Activated gamma-delta T cell (primary cell): ENCODE data around the gene TWSG1.

Source experiments
- DNase-seq: peaks from one replicate; lab custom pipeline; 2025; lab: John Stamatoyannopoulos, UW
- total RNA-seq, 2 donors: gene quantifications; one replicate each; lab custom pipeline; 2026; lab: John Stamatoyannopoulos, UW

TWSG1 gene
- total RNA-seq = 12.5 to 16.4 reads per million in 2 donors

DNA sequence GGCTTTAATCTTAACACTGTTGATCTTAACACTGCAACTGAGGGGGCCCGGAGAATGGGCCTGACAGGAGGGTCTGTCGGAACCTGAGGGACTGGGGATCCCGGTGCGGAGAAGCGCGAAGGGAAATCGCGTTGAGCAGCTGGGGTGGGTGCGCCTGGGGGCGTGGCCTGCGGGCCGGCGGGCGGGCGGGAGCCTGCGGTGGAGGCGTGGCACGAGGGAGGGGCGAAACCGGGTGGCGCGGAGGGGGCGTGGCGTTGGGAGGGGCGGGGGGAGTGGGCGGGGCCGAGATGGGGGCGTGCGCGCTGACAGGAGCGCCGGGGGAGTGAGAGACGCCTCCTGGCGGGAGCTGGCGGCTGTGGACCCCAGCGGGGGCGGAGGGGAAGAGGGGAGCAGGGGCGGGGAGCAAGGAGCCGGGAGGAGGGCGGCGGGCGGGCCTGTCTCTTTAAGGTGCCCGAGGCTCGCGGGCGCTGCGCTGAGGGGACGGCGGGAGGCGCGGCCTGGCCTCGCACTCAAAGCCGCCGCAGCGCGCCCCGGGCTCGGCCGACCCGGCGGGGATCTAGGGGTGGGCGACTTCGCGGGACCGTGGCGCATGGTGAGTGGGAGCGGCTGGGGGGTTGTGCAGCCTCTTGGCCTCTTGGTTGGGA lies at the start of gene TWSG1:
TWSG1 (plus strand) TSS at position 445 of the 644 bp plus-strand sequence. CDS start 2,457 bp downstream, outside the sequence.
- DNase-seq = peak; percentile 94

- no peak for DNase-seq
Observed at GRCh38 chr18:9285604-9286003, 49.0 kb upstream of the TWSG1 start.

- no peak for DNase-seq
Observed at GRCh38 chr18:9287036-9287435, 47.5 kb upstream of the TWSG1 start.

DNA sequence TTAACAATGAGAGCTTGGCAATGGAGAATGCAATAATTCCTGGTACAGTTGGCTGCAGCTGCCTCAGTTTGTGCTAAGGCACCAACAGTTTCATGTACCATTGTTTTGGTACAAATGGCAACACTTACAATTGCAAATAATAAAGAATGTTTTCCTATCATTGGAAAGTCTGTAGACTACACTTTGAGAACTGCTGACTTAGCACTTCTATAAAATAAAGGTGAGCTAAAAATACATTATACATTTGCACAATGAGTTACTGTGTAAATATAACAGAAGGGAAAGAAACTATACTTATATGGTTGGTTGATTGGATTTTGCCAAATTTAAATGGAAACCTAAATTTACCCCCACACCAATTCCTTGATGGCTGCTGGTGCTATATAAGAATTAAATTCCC lies 44.9 kb upstream of the TWSG1 start:
- DNase-seq = no peak

GRCh38 chr18:9290156-9290555 lies 44.4 kb upstream of the TWSG1 start:
- DNase-seq = no peak

- DNase-seq = no peak
Observed at GRCh38 chr18:9292047-9292446, 42.5 kb upstream of the TWSG1 start.

GRCh38 chr18:9293948-9294347 lies 40.6 kb upstream of the TWSG1 start:
- DNase-seq = no peak

DNA sequence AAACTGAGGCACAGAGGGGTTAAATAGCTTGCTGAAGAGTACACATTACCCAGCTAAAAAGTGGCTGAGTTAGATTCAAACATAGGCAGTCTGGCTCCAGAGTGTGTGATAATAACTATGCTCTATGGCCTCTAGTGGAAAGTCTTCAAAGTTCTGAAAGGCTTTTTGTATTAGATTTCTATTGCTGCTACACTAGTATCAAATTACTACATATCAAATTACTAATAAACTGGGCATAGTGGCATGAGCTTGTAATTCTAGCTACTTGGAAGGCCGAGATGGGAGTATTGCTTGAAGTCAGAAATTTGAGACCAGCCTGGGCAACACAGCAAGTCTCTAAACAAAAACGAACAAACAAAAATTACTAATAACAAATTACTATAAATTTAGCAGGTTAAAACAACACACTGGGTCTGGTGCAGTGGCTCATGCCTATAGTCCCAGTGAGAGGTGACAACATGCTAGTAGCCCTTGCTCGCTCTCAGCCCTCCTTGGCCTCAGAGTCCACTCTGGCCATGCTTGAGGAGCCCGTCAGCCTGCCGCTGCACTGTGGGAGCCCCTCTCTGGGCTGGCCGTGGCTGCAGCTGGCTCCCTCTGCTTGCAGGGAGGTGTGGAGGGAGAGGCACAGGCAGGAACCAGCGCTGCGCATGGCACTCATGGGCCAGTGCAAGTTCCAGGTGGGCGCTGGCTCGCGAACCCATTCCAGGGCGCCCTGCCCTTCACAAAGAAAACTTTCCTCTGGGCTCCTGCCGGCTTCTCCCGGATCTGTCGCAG lies 38.2 kb upstream of the TWSG1 start:
- DNase-seq = no peak

DNA sequence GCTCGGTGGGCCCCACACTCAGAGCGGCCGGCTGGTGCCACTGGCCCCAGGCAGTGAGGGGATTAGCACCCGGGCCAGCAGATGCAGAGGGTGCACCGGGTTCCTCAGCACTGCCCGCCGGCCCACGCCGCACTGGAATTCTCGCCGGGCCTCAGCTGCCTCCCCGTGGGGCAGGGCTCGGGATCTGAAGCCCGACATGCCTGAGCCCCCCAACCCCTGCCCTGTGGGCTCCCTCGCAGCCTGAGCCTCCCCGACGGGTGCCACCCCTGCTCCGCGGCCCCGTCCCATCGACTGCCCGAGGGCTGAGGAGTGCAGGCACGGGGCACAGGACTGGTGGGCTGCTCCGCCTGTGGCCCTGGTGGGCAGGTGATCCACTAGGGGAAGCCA lies 37.6 kb upstream of the TWSG1 start:
- no peak for DNase-seq

DNA sequence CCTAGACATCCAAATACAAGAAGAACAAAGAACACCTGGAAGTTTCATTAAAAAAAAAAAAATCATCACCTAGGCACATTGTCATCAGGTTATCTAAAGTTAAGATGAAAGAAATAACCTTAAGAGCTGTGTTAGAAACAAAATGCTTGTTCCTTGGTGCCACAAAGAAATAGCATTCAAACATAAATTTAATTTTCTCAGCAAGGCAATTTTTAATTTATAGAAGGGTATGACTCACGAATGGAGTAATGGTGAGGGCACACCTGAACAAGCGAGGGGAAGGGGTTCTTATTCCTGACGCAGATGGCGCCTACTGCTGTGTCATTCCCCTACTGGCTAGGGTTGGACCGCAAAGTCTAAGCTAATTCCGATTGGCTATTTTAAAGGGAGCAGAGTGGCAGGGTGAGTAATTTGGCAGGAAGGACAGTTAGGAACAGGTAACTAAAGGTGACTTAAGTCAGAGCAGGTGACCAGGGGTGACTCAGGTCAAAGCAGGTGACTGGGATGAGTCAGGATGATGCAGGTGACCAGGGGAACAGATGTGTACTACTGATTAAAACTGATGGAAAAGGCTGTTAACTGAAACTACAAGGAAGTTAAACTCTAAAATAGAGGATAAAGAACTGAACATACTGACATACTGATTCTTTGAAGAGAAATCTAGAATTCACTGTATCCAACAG lies 30.0 kb upstream of the TWSG1 start:
- no peak for DNase-seq

DNA sequence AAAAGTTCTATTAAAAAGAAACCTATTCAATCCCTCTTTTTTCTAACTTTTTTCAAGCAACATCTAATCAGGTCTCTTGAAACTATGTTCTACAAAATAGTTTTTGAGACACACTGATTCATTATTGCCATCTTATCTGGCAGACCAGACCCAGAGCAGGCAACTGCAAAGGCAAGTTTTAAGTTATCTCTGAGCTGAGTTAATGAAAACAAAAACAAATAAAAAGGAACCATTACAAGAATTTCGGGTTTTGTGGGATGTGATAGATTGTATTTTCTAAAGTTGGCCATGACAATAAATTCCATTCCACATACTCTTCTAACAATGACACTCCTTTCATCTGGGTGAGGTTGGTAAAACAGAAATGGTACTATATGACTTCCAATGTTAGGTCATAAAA lies 15.2 kb upstream of the TWSG1 start:
- no peak for DNase-seq

DNA sequence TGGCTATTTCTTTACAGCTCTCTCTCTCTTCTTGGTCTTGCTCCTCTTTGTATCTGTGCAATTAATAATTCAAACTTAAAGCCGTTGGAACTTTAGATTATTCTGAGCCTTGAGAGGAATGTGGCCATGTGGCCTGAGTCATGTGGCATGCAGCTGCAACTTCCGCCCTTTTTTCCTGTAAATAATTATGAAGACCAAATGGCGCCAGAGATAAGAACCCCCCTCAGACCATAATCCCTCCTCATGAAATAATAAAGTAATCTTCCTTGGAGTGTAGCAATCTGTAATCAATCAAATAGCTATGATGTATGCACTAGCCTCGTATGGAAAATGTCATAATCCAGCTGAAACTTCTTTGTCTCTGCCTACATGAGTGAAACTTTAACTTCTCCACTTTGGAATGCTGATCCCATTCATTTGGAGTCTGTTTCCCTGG lies 13.5 kb upstream of the TWSG1 start:
- DNase-seq = no peak

- no peak for DNase-seq
Observed at GRCh38 chr18:9321736-9322135, 12.8 kb upstream of the TWSG1 start.

GRCh38 chr18:9322744-9323143 lies 11.8 kb upstream of the TWSG1 start:
- DNase-seq = no peak

GRCh38 chr18:9323750-9324445 lies 10.7 kb upstream of the TWSG1 start:
- no peak for DNase-seq

DNA sequence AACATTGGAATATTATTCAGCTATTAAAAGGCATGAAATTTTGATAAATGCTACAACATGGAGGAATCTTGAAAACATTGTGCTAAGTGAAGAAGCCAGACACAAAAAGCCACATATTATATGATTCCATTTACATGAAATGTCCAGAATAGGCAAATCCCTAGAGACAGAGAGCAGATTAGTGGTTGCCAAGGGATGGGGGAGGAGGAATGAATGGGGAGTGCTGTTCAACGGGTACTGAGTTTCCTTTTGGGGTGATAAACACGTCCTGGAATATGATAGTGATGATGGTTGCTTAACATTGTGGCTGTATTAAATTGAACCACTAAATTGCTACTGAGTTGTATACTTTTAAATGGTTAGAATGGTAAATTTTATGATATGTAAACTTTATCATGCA lies 8.9 kb upstream of the TWSG1 start:
- no peak for DNase-seq

- DNase-seq = no peak
Observed at GRCh38 chr18:9328776-9329175, 5.8 kb upstream of the TWSG1 start.

- no peak for DNase-seq
Observed at GRCh38 chr18:9329471-9329870, 5.1 kb upstream of the TWSG1 start.

GRCh38 chr18:9330419-9330818 lies 4.2 kb upstream of the TWSG1 start:
- no peak for DNase-seq

GRCh38 chr18:9333441-9334328 lies 888 bp upstream of the TWSG1 start:
- peak; percentile 26 for DNase-seq

GRCh38 chr18:9334973-9335696 lies 562 bp downstream of the TWSG1 start:
- peak; percentile 44 for DNase-seq
